Hematopoietic multipotent progenitor cell treated with erythropoietin and hydrocortisone succinate and interleukin-3 and kit ligand, for 4 days (in vitro differentiated cells): ENCODE measurements around the gene GDF11.
"Not testable (repeated sequence)": the region's sequence is repeated elsewhere in the genome, so short reads cannot be mapped to it uniquely, and the experiment has no call there.

Experiments
- DNase-seq: peaks from one replicate; pipeline ENCODE4 v3.0.0-alpha.2; 2015

Gene GDF11

DNA sequence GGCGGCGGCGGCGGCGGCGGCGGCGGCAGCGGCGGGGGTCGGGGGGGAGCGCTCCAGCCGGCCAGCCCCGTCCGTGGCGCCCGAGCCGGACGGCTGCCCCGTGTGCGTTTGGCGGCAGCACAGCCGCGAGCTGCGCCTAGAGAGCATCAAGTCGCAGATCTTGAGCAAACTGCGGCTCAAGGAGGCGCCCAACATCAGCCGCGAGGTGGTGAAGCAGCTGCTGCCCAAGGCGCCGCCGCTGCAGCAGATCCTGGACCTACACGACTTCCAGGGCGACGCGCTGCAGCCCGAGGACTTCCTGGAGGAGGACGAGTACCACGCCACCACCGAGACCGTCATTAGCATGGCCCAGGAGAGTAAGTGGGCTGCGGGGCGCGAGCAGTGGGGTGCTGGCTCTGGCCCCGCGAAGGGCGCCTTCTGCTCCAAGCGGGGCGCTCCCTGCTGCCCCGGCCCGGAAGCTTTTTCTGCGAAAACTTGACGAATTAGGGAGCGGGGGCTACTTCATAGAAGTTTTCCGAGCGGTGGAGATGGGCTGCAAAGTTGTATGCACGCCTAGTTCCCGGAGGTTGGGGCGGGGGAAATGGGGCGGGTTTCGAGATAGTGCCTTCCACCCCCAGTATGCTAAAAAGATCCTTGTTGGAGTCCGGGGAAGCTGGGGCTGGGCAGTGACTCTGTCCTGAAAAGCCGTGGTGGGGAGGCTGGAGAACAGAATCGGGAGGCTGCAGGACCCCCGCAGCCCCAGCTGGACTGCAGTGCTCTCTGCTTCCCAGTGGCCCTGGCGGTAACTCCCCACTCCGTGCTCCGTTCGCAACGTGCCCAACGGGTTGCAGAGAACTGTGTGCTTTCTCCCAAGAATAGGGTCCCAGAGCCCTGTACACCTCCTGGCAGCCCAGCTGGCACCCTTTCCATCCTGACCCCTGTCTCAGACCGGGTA, 751 bp downstream of the GDF11 start:
- peak; percentile 87 for DNase-seq

DNA sequence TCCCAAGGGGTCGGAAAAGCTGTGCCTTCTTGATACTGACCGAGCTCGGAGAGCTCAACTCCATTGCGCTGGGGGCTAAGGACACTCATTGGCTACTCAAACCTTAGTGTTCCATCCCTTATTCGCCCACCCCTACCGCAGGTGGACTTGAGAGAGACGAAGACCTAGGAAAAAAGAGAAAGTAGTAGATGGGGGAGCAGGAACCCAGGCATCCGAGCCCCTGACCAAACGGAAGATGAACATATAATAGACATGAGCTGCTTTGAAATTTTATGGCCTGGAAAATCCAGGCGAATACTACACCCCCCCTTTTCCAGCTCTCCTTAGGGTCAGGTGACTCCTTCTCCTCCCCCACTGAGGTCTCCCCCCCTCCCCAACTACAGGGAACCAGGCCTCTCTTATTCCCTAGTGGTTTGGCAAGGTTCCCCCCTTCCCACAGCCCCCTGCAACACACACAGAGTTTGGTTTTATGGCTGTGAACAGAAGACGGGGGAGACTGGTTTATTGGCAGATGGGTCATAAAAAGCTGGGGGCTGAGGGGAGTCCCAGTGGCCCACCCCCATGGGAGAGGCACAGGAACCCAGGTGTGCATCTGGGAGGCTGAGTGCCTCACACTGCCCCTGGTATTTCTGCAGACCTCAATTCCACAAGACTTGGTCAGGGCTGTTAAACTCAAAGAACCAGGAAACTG, 1.6 kb downstream of the GDF11 start:
- peak; percentile 36 for DNase-seq

DNA sequence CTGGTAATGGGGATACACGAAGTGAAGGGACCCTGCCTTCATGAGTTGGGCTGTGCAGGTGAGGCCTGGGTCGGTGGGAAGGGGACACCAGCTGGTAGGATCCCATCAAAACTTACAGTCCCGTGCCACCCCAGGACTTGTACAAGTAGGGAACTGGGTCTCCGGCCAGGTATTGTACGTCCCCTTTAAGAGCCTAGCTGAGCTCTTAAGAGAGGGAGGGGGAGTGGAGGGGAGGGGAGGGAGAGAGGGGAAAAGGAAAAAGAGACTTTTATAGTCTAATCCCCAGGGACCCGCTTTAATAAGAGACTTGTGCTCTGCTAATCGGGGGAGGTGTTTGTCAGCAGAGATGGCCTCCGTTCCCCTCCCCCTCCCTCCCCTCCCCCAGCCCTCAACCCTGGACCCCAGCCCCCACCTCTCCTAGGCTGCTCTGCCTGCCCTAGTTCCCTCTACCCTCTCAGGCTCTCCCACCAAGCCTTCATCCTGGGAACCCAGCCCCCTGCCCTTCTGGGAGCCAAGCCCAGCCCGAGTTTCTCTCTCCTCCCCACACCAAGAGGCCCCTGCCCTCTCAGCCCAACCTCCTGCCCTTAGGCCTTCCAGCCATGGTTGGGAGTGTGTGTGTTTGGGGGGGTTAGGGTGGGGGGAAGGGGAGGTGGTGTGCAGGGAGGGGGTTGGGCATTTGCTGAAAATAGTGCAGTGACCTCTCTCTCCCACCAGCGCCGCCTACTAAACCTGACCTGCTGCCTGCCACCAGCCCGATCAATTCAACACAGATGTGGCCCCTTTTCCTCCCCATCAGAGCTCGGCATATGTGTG, 2.6 kb downstream of the GDF11 start:
- peak; percentile 46 for DNase-seq

DNA sequence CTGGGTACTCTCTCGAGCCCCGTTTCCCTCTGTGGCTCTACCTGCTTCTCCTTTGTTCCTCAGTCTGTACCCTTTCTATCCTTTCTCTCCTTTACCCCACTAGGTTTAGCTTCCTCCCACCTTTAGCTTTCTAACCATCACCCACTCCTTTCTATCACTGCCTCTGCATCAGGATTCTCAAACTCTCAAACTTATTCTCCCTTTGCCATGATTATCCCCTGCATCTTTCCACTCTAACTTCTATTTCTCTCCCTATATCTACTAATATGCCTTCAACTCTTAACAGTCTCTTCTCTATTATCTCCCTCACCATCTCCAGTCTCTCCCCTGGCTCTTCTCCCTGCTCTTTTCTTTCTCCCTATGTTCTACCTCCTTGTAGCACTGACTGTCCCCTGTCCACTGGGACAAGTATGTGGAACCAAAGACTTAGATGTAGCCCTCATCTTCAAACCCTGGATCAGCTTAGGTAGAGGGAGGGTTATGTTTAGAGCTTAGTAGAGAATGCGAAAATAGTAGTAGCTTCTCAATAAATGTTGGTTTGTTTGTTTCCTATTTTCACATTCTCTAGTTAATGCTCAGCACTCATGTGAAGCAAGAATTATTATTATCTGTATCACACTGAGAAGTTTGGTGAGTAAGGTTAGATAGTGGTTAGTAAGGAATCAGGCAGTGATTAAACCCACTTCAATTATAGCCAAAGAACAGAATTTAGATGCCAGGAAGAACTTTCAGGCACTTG, 3.4 kb downstream of the GDF11 start:
- DNase-seq = no peak

DNA sequence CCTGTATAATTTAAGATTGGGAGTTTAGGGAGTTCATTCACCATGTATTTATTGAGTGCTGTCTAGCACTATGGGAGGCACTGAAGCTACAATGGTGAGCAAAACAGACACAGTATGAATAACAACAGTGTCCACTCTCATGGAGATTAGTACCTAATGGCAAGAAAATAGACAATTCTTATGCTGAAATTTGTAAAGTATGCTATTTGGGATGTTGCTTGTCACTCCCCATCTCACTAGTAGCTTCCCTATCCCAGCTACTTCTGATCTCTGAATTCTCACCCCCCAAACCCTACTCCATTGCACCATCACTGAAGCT, 4.0 kb downstream of the GDF11 start:
- DNase-seq = no peak

DNA sequence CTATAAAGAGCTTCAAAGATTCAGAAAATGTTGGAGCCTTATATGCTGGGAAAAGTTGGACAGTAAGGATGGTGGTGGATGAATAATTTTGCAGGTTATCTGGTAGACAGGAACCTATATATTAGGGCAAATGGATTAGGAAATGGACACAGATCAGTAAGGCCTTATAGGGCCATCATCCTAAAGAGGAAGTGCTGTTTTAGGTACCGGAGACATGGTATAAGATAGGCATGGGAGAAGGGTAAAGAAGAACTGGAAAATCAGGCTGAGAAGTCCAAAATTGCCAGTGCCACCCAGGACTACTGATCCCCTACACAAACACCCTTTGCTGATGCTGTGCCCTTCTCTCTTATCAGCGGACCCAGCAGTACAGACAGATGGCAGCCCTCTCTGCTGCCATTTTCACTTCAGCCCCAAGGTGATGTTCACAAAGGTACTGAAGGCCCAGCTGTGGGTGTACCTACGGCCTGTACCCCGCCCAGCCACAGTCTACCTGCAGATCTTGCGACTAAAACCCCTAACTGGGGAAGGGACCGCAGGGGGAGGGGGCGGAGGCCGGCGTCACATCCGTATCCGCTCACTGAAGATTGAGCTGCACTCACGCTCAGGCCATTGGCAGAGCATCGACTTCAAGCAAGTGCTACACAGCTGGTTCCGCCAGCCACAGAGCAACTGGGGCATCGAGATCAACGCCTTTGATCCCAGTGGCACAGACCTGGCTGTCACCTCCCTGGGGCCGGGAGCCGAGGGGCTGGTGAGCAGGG, 5.5 kb downstream of the GDF11 start:
- no peak for DNase-seq

DNA sequence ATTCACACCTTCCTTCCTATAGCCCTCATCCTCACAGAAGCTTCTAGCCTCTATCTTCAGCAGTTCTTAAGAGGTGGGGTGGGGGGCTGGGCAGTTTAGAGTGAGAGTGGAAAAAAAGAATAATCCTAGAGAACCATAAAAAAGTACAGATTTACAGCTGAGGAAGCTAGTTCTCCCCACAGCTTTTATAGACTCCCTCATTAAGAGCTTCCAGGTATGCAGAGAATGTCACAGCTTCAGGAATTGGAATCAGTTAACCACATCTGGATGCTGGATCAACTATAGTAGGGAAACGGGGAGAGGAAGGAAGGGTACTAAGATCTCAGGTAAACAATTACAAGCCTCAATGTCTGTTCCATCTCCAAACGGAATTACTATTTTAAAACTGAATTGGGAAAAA, 12.3 kb downstream of the GDF11 start:
- no peak for DNase-seq

DNA sequence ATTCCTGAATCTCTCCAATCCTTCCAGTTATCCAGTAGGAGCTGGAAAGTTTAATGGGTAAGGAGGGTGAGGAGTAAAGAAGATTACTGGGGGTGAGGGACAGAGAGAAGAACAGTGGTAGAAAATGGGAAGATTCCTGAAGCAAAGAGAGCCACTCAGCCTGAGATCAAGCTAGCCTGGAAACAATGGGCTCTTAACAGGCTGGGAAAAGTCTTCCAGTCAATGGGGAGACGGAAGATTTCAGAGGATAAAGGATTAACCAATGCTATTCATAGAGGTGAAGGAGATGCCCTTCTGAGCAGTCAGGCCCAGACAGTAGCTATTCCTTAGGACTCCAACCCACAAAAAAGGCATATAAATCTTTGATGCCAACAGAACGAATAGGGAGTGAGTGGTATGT, 14.8 kb downstream of the GDF11 start:
- no peak for DNase-seq

DNA sequence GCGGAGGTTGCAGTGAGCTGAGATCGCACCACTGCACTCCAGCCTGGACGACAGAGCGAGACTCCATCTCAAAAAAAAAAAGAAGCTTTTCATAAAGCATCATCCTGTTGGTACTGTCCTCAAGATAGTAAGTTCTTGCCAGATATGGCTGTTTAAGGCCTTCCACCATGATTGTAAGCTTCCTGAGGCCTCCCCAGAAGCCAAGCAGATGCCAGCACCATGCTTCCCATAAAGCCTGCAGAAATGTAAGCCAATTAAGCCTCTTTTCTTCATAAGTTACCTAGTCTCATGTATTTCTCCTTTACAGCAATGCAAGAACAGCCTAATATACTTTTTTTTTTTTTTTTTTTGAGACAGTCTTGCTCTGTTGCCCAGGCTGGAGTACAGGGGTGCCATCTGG, 15.7 kb downstream of the GDF11 start:
- not testable (repeated sequence) for DNase-seq

DNA sequence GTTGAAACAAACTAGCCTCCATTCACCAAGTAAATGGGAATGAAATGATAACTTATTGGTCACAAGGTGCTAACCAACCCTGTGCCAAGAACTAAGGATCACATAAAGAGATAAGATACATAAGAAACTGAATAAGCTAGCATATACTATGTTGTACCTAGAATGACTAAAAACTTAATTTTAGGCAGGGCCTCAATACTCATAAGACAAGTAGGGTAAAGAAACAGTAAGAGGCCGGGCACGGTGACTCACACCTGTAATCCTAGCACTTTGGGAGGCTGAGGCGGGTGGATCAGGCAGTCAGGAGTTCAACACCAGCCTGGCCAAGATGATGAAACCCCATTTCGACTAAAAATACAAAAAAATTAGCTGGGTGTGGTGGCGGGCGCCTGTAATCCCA, 17.7 kb downstream of the GDF11 start:
- no peak for DNase-seq

DNA sequence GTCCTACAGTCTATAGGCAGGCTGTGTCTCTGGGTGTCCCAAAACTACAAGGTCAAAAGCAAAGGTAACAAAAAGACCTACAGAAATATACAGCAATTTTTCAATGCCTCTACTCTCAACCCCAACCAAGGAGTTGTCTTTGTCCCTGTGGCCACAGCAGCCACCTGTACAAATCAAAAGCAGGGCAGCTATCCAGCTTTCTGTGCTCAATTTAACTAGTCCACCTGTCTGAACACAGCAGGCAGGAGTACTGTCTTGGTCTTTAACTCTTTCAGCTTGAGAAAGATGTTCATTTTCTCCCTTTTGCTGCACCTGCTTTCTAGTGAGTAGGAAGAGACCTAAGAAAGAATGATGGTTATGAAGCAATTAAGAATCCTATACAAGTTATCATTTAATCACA, 19.7 kb downstream of the GDF11 start:
- DNase-seq = no peak

DNA sequence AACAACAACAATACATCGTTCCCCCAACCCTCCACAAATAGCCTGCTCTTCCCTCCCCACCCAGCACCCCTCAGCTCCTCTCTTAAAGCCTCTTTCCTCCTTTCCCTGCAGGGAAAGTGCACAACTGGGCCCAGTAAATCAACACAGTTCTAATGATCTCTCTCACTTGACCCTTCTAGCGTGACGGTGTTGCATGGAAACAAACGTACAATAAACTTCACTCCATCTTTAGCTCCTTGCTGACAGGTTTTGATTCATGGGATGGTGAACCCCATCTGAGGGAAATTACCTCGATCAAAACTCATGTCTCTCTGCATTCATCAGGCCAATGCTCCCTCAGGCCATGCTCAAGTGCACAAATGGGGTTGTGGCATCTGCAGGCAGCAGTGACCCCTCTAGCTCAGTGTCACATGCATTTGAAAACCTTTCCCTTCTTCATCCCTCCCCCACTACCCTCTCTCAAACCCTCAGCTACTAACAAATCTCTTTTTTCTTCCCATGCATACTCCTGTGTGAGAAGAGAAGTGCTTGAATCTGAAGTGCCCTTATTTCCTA, 22.9 kb downstream of the GDF11 start:
- DNase-seq = no peak

DNA sequence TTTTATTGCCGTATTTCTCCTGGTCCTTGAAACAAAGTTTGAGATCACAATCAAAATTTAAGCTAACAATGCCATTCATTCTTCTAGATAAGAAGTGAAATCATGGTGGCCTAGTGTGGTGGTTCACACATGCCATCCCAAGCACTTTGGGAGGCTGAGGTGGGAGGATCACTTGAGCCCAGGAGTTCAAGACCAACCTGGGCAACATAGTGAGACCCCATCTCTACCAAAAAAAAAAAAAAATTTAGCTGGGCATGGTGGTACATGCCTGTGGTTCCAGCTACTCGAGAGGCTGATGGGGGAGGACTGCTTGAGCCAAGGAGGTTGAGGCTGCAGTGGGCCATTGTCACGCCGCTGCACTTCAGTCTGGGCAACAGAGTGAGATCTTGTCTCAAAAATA, 24.2 kb downstream of the GDF11 start:
- DNase-seq = no peak

DNA sequence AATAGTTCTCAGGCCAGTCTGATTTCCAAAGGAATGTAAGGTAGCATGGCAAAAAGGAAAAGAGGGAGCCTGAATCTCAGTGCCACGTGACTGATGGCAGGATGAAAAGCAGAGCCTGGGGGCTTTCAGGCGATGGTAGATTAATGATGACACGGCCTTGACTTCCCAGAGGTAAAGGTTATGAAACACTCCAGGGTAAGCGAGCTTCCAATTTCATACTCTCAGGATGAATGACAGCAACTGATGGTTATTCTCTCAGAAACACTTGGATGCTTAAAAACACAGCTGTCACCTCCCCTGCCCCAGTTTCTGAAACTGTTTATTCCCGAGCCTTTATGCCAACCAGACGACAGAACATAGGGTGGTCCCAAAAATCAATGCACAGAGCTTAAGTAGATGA, 28.8 kb downstream of the GDF11 start:
- no peak for DNase-seq

DNA sequence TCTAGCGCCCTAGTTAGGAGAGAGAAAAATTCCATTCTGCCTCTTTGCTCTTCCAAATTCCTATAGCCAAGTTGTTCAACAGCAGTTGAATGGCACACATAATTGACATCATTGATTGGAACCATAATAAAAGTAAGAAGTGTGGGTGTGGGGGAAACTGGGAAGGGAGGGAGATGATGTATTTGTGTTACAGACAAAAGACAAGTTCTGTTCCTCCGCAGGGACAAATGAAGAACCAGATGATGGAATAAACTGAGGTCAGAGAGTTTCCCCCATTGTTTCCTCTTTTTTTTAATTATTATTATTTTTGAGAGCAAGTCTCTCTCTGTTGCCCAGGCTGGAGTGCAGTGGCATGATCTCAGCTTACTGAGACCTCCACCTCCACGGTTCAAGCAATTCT, 34.9 kb downstream of the GDF11 start:
- DNase-seq = no peak

DNA sequence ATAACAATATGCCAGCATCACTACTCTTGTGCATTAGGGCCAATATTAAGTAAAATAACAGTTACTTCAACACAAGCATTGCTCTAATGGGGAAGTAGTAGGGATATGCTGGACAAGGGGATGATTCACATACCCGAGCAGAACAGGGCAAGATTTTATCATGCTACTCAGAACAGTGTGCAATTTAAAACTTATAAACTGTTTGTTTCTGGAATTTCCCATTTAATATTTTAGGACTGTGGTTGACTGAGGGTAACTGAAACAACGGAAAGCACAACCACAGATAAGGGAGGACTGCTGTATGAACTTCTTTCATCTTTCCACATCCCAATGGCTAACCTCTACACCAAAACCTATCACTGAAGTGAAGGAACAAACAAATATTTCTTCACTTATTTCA, 37.8 kb downstream of the GDF11 start:
- DNase-seq = peak; percentile 88

DNA sequence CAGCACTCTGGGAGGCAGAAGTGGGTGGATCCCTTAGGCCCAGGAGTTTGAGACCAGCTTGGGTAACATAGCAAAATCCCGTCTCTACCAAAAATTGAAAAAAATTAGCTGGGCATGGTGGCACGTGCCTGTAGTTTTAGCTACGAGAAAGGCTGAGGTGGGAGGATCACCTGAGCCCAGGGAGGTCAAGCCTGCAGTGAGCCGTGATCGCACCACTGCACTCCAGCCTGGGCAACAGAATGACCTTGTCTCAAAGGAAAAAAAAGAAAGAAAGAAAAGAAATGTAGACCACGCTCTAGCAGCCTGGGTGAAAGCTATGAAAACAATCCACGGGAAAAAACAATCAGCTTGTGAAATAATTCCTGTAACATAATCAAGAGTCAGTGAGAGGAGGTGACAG, 45.6 kb downstream of the GDF11 start:
- no peak for DNase-seq

DNA sequence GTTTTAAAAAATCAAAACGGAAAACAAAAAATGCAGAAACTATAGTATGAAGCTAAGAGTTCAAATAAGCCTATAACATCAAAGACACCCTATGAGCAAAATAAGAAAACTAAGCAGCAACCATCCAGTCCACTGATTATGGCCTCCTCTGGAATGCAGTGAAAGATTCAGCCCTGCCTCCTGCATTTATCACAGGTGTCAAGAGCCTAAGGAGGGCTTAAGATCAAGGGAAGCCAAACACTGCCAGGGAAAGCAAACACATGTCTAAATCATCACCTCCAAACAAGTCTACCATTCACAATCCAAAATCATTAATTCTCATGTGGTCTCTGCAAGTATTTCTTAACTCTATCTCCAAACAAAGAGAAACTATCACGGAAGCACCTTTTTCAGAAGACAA, 46.2 kb downstream of the GDF11 start:
- DNase-seq = no peak

DNA sequence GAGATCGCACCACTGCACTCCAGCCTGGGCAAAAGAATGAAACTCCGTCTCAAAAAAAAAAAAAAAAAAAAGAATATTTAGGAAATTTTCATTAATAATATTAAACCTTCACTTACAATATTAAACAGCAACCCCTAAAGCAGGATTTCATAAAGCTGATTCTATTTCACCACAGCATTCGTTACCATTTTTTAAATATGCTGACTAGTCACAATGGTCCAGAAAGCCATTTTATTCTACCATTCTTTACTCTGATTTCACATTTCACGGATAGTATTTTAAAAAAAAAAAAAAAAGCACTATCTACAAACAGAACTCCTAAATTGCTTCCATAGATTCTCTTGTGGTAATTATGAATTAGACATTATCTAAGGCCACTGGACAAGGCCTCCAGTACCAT, 47.0 kb downstream of the GDF11 start:
- DNase-seq = no peak

DNA sequence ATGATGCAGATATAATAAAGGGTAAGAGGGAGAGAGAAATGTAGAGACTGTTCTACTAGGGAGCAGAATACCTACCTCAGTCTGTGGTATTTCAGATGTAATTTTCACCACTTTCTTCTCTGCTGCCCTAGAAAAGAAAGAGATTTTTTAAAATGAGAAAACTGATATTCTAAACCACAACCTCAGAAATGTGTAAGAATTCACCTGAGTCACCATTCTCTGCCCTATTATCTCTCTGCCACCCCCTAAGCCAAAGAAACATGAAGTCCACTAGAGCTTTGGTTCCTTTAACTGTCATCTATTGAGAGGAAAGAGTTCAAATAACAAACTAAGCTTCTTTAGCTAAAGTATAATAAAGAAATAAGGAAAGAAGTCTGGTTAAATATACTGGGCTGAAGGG, 53.0 kb downstream of the GDF11 start:
- DNase-seq = no peak

DNA sequence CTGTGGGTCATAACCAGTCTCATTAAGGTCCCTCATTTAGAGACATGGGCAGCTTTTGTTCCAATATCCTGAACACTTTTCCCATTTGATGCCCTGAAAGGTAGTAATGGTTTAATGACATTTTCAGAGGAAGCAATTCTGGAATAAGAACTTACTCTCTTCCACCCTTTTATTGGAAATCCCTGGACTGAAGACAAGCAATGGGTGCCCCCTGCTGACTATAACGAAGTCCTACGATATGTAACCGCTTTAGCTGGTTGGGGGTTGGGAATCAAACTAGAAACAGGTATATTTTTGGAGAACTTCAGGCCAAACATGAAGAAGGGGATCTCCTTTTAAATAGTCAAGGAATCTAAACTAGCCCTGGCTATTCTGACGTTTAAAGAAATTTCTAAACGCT, 54.1 kb downstream of the GDF11 start:
- DNase-seq = peak; percentile 82

DNA sequence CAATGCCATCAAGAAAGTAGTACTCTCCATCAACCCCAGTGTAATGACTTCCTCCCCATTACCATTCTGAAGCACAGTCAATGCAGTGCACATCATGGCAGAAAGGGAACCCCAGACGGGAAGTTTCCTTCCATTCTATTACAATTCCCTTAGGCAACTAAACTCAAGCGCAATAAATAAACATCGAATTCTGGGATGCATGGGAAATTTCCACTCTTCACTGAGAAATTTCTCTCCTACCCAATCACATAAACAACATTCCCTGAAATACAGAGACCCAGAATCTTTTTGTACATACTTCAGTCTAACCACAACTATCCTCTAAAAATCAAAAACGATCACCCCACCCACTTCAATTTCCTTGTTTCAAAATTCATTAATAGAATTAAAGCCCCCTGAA, 54.6 kb downstream of the GDF11 start:
- DNase-seq = no peak
